ENCODE data around the gene PRSS8.

- no peak for TF ChIP-seq POLR2AphosphoS5 (IDR thresholded peaks at IDR 0.05; ENCODE audit: low read depth, low read length)
- no peak for TF ChIP-seq REST (IDR thresholded peaks at IDR 0.05; ENCODE audit: insufficient read depth in 1 of 2, low read depth in 2 of 2, low read length in 2 of 2)
- TF ChIP-seq TAF1 (IDR thresholded peaks at IDR 0.05; ENCODE audit: borderline replicate concordance, insufficient read depth, low read length), result no peak
- no peak for TF ChIP-seq SIN3A (IDR thresholded peaks at IDR 0.05; ENCODE audit: borderline replicate concordance, insufficient read depth, low read length)
Measured at GRCh38 chr16:31125844-31126243, 9.7 kb downstream of the PRSS8 start.

All from PFSK-1 (cell line).